HFF-Myc (cell line): ENCODE measurements around the gene PITX1.

ENCODE experiments used
- DNase-seq: peaks from one replicate; pipeline ENCODE4 v3.0.0-alpha.2; 2011; ENCODE audit warnings: low read depth; ENCODE audit errors: extremely low read depth
- H3K4me3 ChIP-seq: replicated peaks from 2 replicates; pipeline ENCODE4 v1.5.1; 2011; ENCODE audit warnings: low read depth, mild to moderate bottlenecking, control low read depth, low read length
- TF ChIP-seq, protein P1 (sequence below): IDR thresholded peaks from 2 replicates; pipeline ENCODE4 v1.5.1; 2012; ENCODE audit warnings: mild to moderate bottlenecking, low read depth, low read length, control low read depth; ENCODE audit errors: missing control alignments

Gene PITX1

GRCh38 chr5:135025730-135026644 lies 8.0 kb downstream of the PITX1 start:
- H3K4me3 ChIP-seq = no peak overlapping the region
- TF ChIP-seq, protein P1, sequence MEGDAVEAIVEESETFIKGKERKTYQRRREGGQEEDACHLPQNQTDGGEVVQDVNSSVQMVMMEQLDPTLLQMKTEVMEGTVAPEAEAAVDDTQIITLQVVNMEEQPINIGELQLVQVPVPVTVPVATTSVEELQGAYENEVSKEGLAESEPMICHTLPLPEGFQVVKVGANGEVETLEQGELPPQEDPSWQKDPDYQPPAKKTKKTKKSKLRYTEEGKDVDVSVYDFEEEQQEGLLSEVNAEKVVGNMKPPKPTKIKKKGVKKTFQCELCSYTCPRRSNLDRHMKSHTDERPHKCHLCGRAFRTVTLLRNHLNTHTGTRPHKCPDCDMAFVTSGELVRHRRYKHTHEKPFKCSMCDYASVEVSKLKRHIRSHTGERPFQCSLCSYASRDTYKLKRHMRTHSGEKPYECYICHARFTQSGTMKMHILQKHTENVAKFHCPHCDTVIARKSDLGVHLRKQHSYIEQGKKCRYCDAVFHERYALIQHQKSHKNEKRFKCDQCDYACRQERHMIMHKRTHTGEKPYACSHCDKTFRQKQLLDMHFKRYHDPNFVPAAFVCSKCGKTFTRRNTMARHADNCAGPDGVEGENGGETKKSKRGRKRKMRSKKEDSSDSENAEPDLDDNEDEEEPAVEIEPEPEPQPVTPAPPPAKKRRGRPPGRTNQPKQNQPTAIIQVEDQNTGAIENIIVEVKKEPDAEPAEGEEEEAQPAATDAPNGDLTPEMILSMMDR = no peak
- no peak for DNase-seq

DNA sequence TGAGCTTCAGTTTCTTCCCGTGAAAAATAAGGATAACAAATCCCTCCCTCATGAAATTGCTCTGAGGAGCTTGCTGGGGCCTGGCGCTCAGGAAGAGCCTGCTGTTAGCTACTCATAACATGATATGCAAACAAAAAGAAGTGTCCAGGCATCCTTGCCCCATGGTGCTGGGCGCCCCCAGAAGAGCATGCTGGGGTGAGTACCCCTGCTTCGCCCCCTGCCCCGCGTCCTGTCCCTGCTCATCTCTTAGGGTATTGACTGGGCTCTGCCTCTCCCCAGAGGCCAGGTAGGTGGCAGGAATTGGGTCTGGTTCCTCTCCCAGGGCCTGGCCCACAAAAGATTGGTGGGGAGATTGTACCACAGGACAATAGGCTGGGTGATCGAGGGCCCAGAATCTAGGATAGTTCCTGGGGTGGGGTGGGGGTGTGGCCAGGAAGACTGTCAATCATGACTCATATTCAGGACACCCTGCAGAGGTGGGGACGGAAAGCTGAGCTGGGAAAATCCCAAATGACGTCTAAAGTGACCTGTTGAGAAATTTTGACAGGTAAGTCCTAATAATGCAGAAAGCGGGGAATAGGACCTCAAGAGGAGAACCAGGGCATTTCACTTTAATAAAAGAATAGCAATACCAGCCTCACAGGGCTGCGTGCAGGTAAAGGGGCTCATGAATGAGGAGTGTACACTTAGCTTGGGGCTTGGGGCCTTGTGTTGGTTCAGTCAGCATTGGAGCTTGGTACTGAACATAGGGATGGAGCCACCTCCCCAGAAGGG lies 8.9 kb downstream of the PITX1 start:
- TF ChIP-seq, protein P1 = no peak
- H3K4me3 ChIP-seq = no peak overlapping the region
- DNase-seq = no peak

DNA sequence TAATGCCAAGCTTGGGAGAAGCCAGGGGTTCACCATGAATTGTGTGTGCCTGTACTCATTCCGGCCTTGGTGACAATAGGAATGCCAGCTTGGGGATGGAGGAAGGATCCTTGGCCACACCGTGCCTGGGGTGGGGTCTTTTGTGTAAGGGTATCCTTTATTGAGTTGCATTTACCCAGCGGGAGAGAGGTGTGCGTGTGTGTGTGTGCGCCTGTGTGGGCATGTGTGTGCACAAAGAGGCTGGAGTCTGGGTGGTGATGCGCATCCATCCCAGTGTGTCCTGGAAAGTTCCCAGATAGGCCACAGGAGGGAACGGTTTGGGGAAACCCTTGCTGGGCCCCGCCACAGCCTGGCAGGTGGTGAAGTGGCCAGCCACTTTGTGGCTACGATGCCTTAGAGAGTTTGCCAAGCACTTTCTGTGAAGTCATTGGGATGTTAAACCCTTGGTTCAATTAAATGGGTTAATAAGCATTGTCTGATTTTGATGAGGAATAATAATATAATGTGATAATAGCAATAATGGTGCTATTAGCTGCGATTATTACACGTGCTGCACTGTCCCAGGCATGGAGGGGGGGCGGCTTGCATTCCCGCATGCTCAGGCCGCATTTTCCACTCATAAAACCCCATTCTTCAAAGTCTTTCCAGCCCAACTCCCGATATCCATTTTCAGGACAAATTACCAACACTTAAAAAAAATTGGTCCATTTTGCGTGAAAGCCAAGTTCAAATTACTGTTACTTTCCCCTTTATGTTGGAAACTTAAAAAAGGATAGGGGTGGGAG lies 13.7 kb downstream of the PITX1 start:
- no peak overlapping the region for H3K4me3 ChIP-seq
- DNase-seq = no peak
- TF ChIP-seq, protein P1 = no peak

DNA sequence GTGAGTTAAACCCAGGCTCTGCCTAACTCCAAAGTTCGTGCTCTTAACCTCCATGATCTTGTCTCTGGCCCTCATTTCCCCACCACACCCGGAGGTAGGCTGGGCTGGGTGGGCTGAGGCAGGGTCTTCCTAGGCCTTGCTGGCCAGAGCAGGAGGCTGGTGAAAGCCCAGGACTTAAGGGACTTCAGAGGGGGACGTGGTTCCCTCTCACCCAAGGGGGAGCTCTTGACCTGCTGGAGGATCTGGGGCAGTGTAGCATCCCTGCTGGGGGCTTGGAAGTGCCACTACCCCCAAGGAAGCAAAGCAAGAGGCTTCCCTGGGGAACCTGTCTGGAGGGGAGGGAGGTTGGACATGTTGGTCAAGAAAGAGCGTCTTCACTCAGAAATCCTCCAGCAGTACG lies 14.7 kb downstream of the PITX1 start:
- no peak for DNase-seq
- TF ChIP-seq, protein P1 = no peak
- H3K4me3 ChIP-seq = no peak overlapping the region

DNA sequence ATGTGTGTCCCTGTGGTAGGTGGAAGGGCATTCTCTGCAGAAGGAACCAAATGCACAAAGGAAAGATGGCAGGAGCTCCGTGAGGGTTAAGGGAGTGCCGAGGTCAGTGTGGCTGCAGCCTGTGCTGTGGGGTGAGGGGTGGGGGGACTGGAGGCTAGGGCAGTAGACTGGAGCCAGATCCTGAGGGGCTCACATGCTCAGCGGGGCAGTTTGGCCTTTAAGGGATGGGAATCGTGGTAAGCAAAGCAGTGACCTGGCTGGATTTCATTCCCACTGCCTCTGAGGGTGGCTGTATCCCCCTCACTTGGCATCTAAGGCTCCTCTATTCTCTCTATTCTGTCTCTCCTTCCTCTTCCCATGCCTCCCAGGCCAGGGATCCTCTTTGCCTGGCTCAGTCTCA lies 15.6 kb downstream of the PITX1 start:
- H3K4me3 ChIP-seq = no peak overlapping the region
- DNase-seq = no peak
- TF ChIP-seq, protein P1 = no peak

DNA sequence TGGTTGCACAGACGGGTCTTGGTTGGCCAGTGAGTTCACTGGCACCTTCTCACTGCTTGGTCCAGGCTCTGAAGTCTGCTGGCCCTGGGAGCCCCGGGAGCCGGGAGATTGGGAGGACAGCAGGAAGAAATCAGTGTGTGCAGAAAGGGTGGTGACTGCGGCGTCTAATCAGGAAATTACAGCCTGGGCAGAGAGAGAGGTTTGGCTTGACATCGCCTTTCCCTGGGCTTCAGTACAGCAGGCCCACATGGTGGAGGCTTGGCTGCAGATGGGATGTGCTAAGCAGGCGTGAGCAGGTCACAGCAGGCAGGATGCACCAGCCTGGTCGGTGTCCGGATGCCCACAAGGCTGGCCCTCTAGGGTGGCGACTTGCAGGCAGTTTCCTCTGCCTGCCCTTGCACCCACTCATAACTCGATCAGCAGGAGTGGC lies 17.2 kb downstream of the PITX1 start:
- DNase-seq = no peak
- no peak overlapping the region for H3K4me3 ChIP-seq
- TF ChIP-seq, protein P1 = no peak
